GM19035 (cell line): ENCODE measurements around the gene HIVEP2.
A peak's percentile ranks its signal among the peaks of the same experiment; 100 is the strongest.
"Not testable (repeated sequence)": the region's sequence is repeated elsewhere in the genome, so short reads cannot be mapped to it uniquely, and the experiment has no call there.

Experiments
- ATAC-seq: cut with Tn5 transposase; IDR thresholded peaks from one replicate; pipeline ENCODE4 v1.9.1; 2021; ENCODE audit not compliant: unreplicated experiment

Gene HIVEP2

GRCh38 chr6:142945049-142945445, at the start of gene HIVEP2:
HIVEP2 (minus strand) TSS chr6:142945176; CDS start chr6:142774738, 170,438 bp downstream.
- peak; percentile 26 for ATAC-seq

- ATAC-seq: no peak
These were observed 49.0 kb upstream of the HIVEP2 start for GRCh38 chr6:142993977-142994376.

GRCh38 chr6:142987490-142987889, 42.5 kb upstream of the HIVEP2 start:
- ATAC-seq: no peak

GRCh38 chr6:142985281-142985680, 40.3 kb upstream of the HIVEP2 start:
- no peak for ATAC-seq

- no peak for ATAC-seq
These were observed 39.4 kb upstream of the HIVEP2 start for GRCh38 chr6:142984386-142984785.

GRCh38 chr6:142975365-142975764, 30.4 kb upstream of the HIVEP2 start:
- ATAC-seq: no peak

- not testable (repeated sequence) for ATAC-seq
These were observed 26.0 kb upstream of the HIVEP2 start for GRCh38 chr6:142970941-142971340.

- no peak for ATAC-seq
These were observed 23.6 kb upstream of the HIVEP2 start for GRCh38 chr6:142968601-142969000.

GRCh38 chr6:142966294-142966693, 21.3 kb upstream of the HIVEP2 start:
- no peak for ATAC-seq

GRCh38 chr6:142965164-142965563, 20.2 kb upstream of the HIVEP2 start:
- no peak for ATAC-seq

GRCh38 chr6:142960098-142960497, 15.1 kb upstream of the HIVEP2 start:
- ATAC-seq: no peak

- no peak for ATAC-seq
These were observed 13.4 kb upstream of the HIVEP2 start for GRCh38 chr6:142958343-142958742.

- no peak for ATAC-seq
These were observed 11.8 kb upstream of the HIVEP2 start for GRCh38 chr6:142956726-142957125.

GRCh38 chr6:142954844-142955243, 9.9 kb upstream of the HIVEP2 start:
- ATAC-seq: no peak

- no peak for ATAC-seq
These were observed 8.6 kb upstream of the HIVEP2 start for GRCh38 chr6:142953373-142954273.

- peak; percentile 65 for ATAC-seq
These were observed 7.6 kb upstream of the HIVEP2 start for GRCh38 chr6:142952614-142953013.

- no peak for ATAC-seq
These were observed 5.3 kb upstream of the HIVEP2 start for GRCh38 chr6:142950291-142950690.

- ATAC-seq: peak; percentile 26
These were observed 2.9 kb upstream of the HIVEP2 start for GRCh38 chr6:142947714-142948480.

GRCh38 chr6:142946924-142947713, 2.1 kb upstream of the HIVEP2 start:
- ATAC-seq: peak; percentile 59

- peak; percentile 25 for ATAC-seq
These were observed 1.4 kb upstream of the HIVEP2 start for GRCh38 chr6:142946181-142946923.
